Esophagus squamous epithelium (tissue), 5 donors: ENCODE measurements around the gene PTDSS2. TPM values are rescaled to one million over a fixed set of nuclear protein-coding genes. Genes with fewer than 3 reads are reported as not detected.

Experiments
- DNase-seq: peaks from one replicate; lab custom pipeline; 2025; lab: John Stamatoyannopoulos, UW
- H3K27ac ChIP-seq, 4 donors: fragments of 200-600 bp; sonication (generic); one replicate each; pipeline ENCODE4 v1.5.1; 2016 to 2019; ENCODE audit warnings: mild to moderate bottlenecking in 1 of 4
- H3K27me3 ChIP-seq, 4 donors: fragments of 200-600 bp; sonication (generic); 1 replicate in 3 of 4; 2 replicates in 1 of 4; pipeline versions ENCODE4 v1.5.1 to v1.6.0; 2017 to 2021; ENCODE audit warnings: antibody characterized with exemption in 1 of 4
- H3K36me3 ChIP-seq, 3 donors: fragments of 200-600 bp; sonication (generic); one replicate each; pipeline ENCODE4 v1.5.1; 2016 to 2019
- H3K4me1 ChIP-seq, 3 donors: fragments of 200-600 bp; sonication (generic); one replicate each; pipeline ENCODE4 v1.5.1; 2017 to 2019
- H3K4me3 ChIP-seq, 4 donors: fragments of 200-600 bp; sonication (generic); 1 replicate in 3 of 4; 2 replicates in 1 of 4; pipeline ENCODE4 v1.5.1; 2016 to 2019; ENCODE audit warnings: mild to moderate bottlenecking in 2 of 4, moderate library complexity in 1 of 4
- H3K9me3 ChIP-seq, 3 donors: fragments of 200-600 bp; sonication (generic); one replicate each; pipeline ENCODE4 v1.5.1; 2016 to 2019
- POLR2A ChIP-seq, 4 donors: fragments of 450-650 bp; IDR thresholded peaks; one replicate each; pipeline ENCODE4 v1.6.1; 2017; ENCODE audit warnings: antibody characterized with exemption in 4 of 4, mild to moderate bottlenecking in 4 of 4, moderate library complexity in 3 of 4
- WGBS, 2 donors: methylation state at CpG; one replicate each; pipeline ENCODE4 v1.1.5; 2018; 5-methylcytosine and 5-hydroxymethylcytosine counted together
- intact Hi-C: fragments of 100-400 bp; cut with DNase I; formaldehyde crosslinking; loops from one replicate; pipeline ENCODE4 v1.15.0; 2022
- total RNA-seq, 4 donors: library from RNA; depleted of rRNA; stranded (reverse); fragments of >200 nt; gene quantifications; one replicate each; pipeline ENCODE4 v1.1.0, GENCODE V29; 2016
- TF ChIP-seq, protein P1 (sequence below), 6 experiments: fragments of 450-650 bp in 4 of 6; fragments of 200-600 bp in 2 of 6; sonication (generic) in 2 of 6; IDR thresholded peaks; one replicate each; pipeline ENCODE4 v1.5.1; 2016 to 2019; ENCODE audit warnings: antibody characterized with exemption in 6 of 6, mild to moderate bottlenecking in 4 of 6, moderate library complexity in 4 of 6
- donor health status: DM: yes; HTN: yes; CAD: no.

PTDSS2 gene
- total RNA-seq, 4 donors from 2014 or later: 15.8 to 34.3 (median 22.8) TPM

DNA sequence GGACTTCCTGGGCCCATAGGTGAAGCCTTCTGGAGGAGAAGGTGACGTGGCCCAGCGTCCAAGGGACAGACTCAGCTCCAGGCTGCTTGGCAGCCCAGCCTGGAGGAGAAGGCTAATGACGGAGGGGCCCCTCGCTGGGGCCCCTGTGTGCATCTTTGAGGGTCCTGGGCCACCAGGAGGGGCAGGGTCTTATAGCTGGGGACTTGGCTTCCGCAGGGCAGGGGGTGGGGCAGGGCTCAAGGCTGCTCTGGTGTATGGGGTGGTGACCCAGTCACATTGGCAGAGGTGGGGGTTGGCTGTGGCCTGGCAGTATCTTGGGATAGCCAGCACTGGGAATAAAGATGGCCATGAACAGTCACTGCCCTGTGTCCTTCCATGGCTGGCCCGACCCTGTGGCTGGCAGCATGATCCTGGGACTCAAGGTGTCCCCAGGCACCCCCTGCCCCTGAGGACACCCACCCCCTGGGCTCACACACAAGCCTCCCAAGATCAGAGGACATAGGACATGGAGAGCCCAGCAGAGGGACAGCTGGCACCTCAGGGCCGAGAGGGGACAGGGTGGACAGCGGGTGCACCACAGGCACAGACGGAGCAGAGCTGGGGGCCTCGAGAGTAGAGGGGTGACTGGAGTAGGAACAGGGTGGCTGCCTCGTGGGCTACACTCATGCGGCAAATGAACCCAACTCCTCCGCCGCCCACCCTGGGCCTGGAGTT, 45.4 kb upstream of the PTDSS2 start:
- WGBS, 2 donors: 85 to 88% methylated on average over 8 to 10 of the region's 14 CpGs
- DNase-seq: no peak
- intact Hi-C loops: no loop called here
- no peaks in the 10 kb centered on the region for H3K9me3 ChIP-seq
- peaks cover 0 to 14% (median 4%) of the 10 kb centered on the region in 4 donors for H3K27me3 ChIP-seq
- H3K36me3 ChIP-seq: peaks cover 0 to 42% (median 12%) of the 10 kb centered on the region in 3 donors
- TF ChIP-seq, protein P1, sequence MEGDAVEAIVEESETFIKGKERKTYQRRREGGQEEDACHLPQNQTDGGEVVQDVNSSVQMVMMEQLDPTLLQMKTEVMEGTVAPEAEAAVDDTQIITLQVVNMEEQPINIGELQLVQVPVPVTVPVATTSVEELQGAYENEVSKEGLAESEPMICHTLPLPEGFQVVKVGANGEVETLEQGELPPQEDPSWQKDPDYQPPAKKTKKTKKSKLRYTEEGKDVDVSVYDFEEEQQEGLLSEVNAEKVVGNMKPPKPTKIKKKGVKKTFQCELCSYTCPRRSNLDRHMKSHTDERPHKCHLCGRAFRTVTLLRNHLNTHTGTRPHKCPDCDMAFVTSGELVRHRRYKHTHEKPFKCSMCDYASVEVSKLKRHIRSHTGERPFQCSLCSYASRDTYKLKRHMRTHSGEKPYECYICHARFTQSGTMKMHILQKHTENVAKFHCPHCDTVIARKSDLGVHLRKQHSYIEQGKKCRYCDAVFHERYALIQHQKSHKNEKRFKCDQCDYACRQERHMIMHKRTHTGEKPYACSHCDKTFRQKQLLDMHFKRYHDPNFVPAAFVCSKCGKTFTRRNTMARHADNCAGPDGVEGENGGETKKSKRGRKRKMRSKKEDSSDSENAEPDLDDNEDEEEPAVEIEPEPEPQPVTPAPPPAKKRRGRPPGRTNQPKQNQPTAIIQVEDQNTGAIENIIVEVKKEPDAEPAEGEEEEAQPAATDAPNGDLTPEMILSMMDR (IDR thresholded peaks at IDR 0.05): no peak
- no peak for TF ChIP-seq POLR2A (IDR thresholded peaks at IDR 0.05)
- H3K4me1 ChIP-seq: peaks cover 15 to 57% (median 16%) of the 10 kb centered on the region in 3 donors
- no peak overlapping the region for H3K4me3 ChIP-seq
- H3K27ac ChIP-seq: peak overlapping the region; percentile 22 to 91 (median 88)

DNA sequence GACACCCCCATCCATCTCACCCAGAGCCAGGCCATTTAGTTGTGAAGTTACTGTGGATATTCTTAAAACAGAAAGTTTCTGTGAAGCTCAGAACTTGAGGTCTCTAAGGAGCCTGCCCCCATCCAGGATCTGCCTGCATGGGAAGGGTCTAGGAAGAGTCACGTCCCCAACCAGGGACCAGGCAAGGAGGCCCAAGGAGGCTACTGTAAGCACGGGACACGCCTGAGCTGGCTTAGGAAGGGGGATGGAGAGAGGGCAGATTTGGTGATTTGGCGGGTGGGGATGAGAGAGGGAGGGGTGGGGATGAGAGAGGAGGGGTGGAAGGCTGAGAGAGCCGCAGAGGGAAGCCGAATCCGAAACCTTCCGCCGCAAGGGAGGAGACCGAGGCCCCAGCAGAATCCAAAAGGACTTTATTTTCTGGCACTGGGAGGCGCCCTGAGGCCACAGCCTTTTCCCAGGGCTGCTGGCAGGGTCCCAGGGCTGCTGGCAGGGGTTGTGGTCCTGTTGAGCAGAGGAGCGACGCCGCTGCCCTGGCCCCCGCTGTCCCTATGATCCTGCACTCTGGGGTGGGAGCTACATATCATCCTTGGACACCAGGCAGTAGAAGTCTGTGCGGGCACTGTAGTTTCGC, 44.6 kb upstream of the PTDSS2 start:
- H3K9me3 ChIP-seq: no peaks in the 10 kb centered on the region
- peaks cover 15 to 50% (median 16%) of the 10 kb centered on the region in 3 donors for H3K4me1 ChIP-seq
- H3K27ac ChIP-seq: peak overlapping the region; percentile 77 to 91 (median 88)
- DNase-seq: no peak
- peaks cover 0 to 6% (median 0%) of the 10 kb centered on the region in 4 donors for H3K27me3 ChIP-seq
- peak overlapping the region in 2 of 4 donors; percentile 59 to 85 for H3K4me3 ChIP-seq
- TF ChIP-seq POLR2A (IDR thresholded peaks at IDR 0.05): no peak
- TF ChIP-seq, protein P1 (IDR thresholded peaks at IDR 0.05): peak in 1 of 6 experiments; percentile 10
- 22 to 53% methylated on average over 9 to 12 of the region's 17 CpGs for whole genome bisulfite sequencing, 2 donors
- peaks cover 0 to 35% (median 12%) of the 10 kb centered on the region in 3 donors for H3K36me3 ChIP-seq
- intact Hi-C loops: no loop called here

DNA sequence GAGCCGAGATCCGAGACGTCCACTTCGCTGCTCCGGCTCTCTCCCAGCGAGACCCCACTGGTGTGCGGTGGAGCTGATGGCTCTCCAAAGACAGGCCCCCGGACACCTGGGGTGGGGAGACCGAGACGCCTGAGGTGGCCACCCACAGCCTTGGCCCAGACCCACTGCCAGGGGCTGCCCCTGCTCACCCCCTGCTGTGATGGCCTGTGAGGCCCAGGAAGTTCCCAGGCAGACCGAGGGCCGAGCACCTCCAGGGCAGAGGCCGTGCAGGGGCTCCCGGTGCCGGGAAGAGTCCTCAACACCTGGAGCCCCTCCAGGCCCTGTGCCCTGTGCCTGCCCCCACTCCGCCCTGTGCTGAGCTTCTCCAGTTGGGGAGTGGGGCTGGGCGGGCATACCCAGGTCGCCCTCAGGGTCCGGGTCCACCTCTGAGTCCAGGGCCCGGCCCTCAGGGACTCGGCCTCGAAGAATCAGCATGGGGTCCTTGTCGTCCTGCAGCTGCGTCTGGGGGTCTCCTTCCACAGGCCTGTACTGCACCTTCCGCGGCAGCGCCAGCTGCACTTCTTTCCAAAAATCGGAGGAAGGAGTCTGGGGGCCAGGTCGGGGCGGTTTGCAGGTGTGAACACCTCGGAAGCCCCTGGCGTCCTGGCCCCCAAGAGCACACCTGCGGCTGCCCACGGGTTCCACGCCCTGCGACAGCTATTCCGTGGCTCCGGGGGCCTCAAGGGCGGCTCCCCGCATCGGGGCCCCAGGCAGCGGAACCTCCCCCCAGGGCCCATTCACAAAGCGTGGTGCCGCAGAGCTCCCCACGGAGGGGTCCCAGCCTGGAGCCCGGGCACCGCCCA, 43.9 kb upstream of the PTDSS2 start:
- H3K9me3 ChIP-seq: no peaks in the 10 kb centered on the region
- peak overlapping the region; percentile 77 to 91 (median 88) for H3K27ac ChIP-seq
- peaks cover 15 to 49% (median 16%) of the 10 kb centered on the region in 3 donors for H3K4me1 ChIP-seq
- TF ChIP-seq, protein P1 (IDR thresholded peaks at IDR 0.05): no peak
- no peak for TF ChIP-seq POLR2A (IDR thresholded peaks at IDR 0.05)
- 60 to 61% methylated on average over 2 to 5 of the region's 47 CpGs for WGBS, 2 donors
- H3K4me3 ChIP-seq: peak overlapping the region; percentile 34 to 85 (median 49)
- H3K27me3 ChIP-seq: peaks cover 0 to 5% (median 0%) of the 10 kb centered on the region in 4 donors
- DNase-seq: no peak
- intact Hi-C loops: no loop called here
- H3K36me3 ChIP-seq: peaks cover 0 to 34% (median 12%) of the 10 kb centered on the region in 3 donors

DNA sequence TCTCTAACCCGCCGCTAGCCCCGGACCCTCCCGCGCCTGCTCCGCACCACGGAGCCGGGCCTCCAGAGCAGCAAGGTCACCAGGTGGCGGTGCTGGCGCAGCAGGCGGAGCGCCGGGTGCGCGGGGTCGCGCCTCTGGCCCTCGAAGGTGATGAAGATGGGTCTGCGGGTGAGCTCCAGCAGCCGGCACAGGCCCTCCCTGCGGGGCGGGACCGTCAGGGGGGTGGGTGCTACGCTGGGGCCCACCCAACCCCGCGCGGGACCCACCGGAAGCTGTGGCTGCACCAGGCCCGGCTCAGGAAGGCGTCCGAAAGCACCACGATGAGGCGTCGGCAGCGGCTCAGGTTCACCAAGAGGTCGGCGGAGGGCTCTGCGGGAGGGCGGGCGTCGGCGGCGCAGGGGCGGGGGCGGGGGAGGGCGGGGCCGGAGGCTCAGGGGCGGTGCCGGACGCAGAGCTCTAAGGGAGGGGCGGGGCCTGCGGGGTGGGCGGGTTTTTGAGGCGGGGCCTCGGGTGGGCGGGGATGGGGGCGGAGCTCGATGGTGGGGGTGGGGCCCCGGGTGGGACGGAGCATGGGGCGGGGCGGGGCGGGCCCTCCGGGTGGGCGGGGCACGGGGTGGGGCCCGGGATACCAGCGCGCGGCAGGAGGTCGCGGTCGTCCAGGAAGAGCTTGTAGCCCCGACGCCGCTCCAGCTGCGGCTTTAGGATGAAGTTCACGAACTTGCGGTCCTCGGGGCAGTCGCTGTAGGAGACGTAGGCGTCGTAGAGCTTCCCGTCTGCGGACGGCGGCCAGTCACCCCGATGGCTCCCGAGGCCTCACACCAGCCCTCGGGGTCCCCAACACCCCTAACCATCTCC, 43.1 kb upstream of the PTDSS2 start:
- H3K9me3 ChIP-seq: no peaks in the 10 kb centered on the region
- peaks cover 0 to 5% (median 0%) of the 10 kb centered on the region in 4 donors for H3K27me3 ChIP-seq
- peak in 2 of 4 donors; percentile 15 to 39 for TF ChIP-seq POLR2A (IDR thresholded peaks at IDR 0.05)
- TF ChIP-seq, protein P1 (IDR thresholded peaks at IDR 0.05): peak in 5 of 6 experiments; percentile 24 to 49 (median 35)
- no peak for DNase-seq
- peak overlapping the region; percentile 77 to 91 (median 88) for H3K27ac ChIP-seq
- intact Hi-C loops: no loop called here
- peaks cover 0 to 34% (median 12%) of the 10 kb centered on the region in 3 donors for H3K36me3 ChIP-seq
- no CpG with 5 or more reads among the region's 91 CpGs for WGBS, 2 donors
- peaks cover 15 to 49% (median 16%) of the 10 kb centered on the region in 3 donors for H3K4me1 ChIP-seq
- H3K4me3 ChIP-seq: peak overlapping the region; percentile 34 to 85 (median 49)
